Endothelial cell of umbilical vein (primary cell): ENCODE data around the gene ERCC2. TPM values are rescaled to one million over a fixed set of nuclear protein-coding genes. Genes with fewer than 3 reads are reported as not detected.

Experiments
- BruUV-seq: library from RNA; stranded (reverse); fragments of 400-500 nt; replicated peaks from 2 replicates; lab custom pipeline; 2021; lab: Mats Ljungman, UMichigan
- CTCF ChIA-PET: fragments of 300-600, 350-600 bp; sonication (Branson Sonifier 250); formaldehyde crosslinking; loops from one replicate; lab custom pipeline; 2021; ENCODE audit warnings: antibody characterized with exemption, inconsistent platforms; lab: Charles Lee
- POLR2A ChIA-PET: fragments of 300-600, 350-600 bp; sonication (Branson Sonifier 250); formaldehyde crosslinking; loops from one replicate; lab custom pipeline; 2021; ENCODE audit warnings: antibody characterized with exemption, inconsistent platforms; lab: Charles Lee
- DNase-seq: peaks from one replicate; pipeline ENCODE4 v3.0.0-alpha.2; 2011; ENCODE audit warnings: low read depth, low spot score
- FAIRE-seq: peaks from 2 replicates; lab custom pipeline; 2011; peaks lifted over from hg19 to GRCh38; lab: Jason Lieb, UNC
- H2AFZ ChIP-seq: 2 replicates; pipeline ENCODE4 v1.6.0; 2012; ENCODE audit warnings: low read depth, low read length, control low read depth, inconsistent platforms
- H3K27ac ChIP-seq: 2 replicates; pipeline ENCODE4 v1.5.1; 2011; ENCODE audit warnings: low read depth, mild to moderate bottlenecking, control low read depth, low read length, moderate library complexity; ENCODE audit not compliant: insufficient read depth
- H3K27me3 ChIP-seq, 2 experiments: 2 replicates each; pipeline versions ENCODE4 v1.6.0 to v1.6.1; 2011; ENCODE audit warnings: low read length in 2 of 2, mixed read lengths in 1 of 2; ENCODE audit not compliant: control insufficient read depth in 2 of 2, insufficient read depth in 2 of 2
- H3K36me3 ChIP-seq, 2 experiments: 2 replicates in 1 of 2; 3 replicates in 1 of 2; pipeline ENCODE4 v1.5.1; 2011; ENCODE audit warnings: low read length in 2 of 2, mild to moderate bottlenecking in 1 of 2, moderate library complexity in 1 of 2; ENCODE audit not compliant: control insufficient read depth in 2 of 2, insufficient read depth in 2 of 2; ENCODE audit errors: extremely low read depth in 1 of 2
- H3K4me1 ChIP-seq: 3 replicates; pipeline ENCODE4 v1.5.1; 2011; ENCODE audit warnings: mild to moderate bottlenecking, low read length; ENCODE audit not compliant: control insufficient read depth, insufficient read depth; ENCODE audit errors: extremely low read depth
- H3K4me2 ChIP-seq: 2 replicates; pipeline ENCODE4 v1.6.1; 2011; ENCODE audit warnings: low read length, control low read depth, mixed read lengths; ENCODE audit not compliant: insufficient read depth
- H3K4me3 ChIP-seq, 3 experiments: fragments of 200-600 bp in 1 of 3; sonication (generic), shearing (Covaris generic) in 1 of 3; replicated peaks in 1 of 3; 2 replicates each; pipeline ENCODE4 v1.5.1; 2011 to 2016; ENCODE audit warnings: control low read depth in 3 of 3, low read length in 3 of 3, mild to moderate bottlenecking in 2 of 3, inconsistent platforms in 1 of 3, low read depth in 1 of 3, moderate library complexity in 1 of 3; ENCODE audit not compliant: insufficient read depth in 1 of 3
- H3K79me2 ChIP-seq: 2 replicates; pipeline ENCODE4 v1.6.0; 2012; ENCODE audit warnings: low read length, inconsistent platforms; ENCODE audit not compliant: control insufficient read depth, insufficient read depth
- H3K9ac ChIP-seq: replicated peaks from 2 replicates; pipeline ENCODE3; 2011; ENCODE audit warnings: low read length, control low read depth; ENCODE audit not compliant: insufficient read depth; ENCODE audit errors: extremely low read depth
- H3K9me1 ChIP-seq: replicated peaks from 3 replicates; pipeline ENCODE4 v1.6.0; 2011; ENCODE audit warnings: mild to moderate bottlenecking, low read length; ENCODE audit not compliant: control insufficient read depth, insufficient read depth; ENCODE audit errors: extremely low read depth
- H3K9me3 ChIP-seq: replicated peaks from 2 replicates; pipeline ENCODE4 v1.5.1; 2012; ENCODE audit warnings: low read length, inconsistent platforms; ENCODE audit not compliant: control insufficient read depth, insufficient read depth
- H4K20me1 ChIP-seq: replicated peaks from 2 replicates; pipeline ENCODE3; 2011; ENCODE audit warnings: mild to moderate bottlenecking, low read length; ENCODE audit not compliant: control insufficient read depth, insufficient read depth; ENCODE audit errors: extremely low read depth
- EZH2 ChIP-seq: IDR thresholded peaks from 2 replicates; pipeline ENCODE4 v1.6.1; 2012; ENCODE audit warnings: borderline replicate concordance, low read depth, mild to moderate bottlenecking, moderate library complexity, low read length, inconsistent platforms; ENCODE audit not compliant: severe bottlenecking
- FOS ChIP-seq: IDR thresholded peaks from 2 replicates; pipeline ENCODE4 v1.6.1; 2011; ENCODE audit warnings: mild to moderate bottlenecking, low read length, moderate library complexity, borderline replicate concordance; ENCODE audit not compliant: insufficient read depth
- GATA2 ChIP-seq: IDR thresholded peaks from 2 replicates; pipeline ENCODE4 v1.7.0; 2011; ENCODE audit warnings: low read depth, mild to moderate bottlenecking, moderate library complexity, mixed read lengths, low read length; ENCODE audit not compliant: insufficient read length, insufficient read depth
- JUN ChIP-seq: IDR thresholded peaks from 2 replicates; pipeline ENCODE4 v1.6.1; 2011; ENCODE audit warnings: borderline replicate concordance, low read depth; ENCODE audit not compliant: insufficient read length, insufficient read depth
- MYC ChIP-seq: IDR thresholded peaks from one replicate; pipeline ENCODE4 v1.6.1; 2011; ENCODE audit warnings: mild to moderate bottlenecking, low read depth, low read length
- POLR2A ChIP-seq: IDR thresholded peaks from 2 replicates; pipeline ENCODE4 v1.6.1; 2012; ENCODE audit warnings: low read depth, mild to moderate bottlenecking, control low read depth, low read length
- POLR2AphosphoS5 ChIP-seq: IDR thresholded peaks from 2 replicates; pipeline ENCODE4 v1.6.1; 2012; ENCODE audit warnings: low read depth, mild to moderate bottlenecking, control low read depth, low read length, moderate library complexity; ENCODE audit not compliant: insufficient read depth
- dilution Hi-C: fragments of 300-500 bp; cut with MboI; formaldehyde crosslinking; loops from one replicate; pipeline ENCODE4 v1.15.0; 2019; ENCODE audit warnings: low sequenced_read_pairs; ENCODE audit not compliant: extremely low pct_ligation_motif_present
- intact Hi-C: fragments of 100-400 bp; cut with micrococcal nuclease; formaldehyde crosslinking; loops from one replicate; pipeline ENCODE4 v1.10.0; 2022
- polyA plus RNA-seq, 4 experiments: library from polyadenylated mRNA; depleted of rRNA in 3 of 4; stranded (reverse) in 3 of 4; unstranded in 1 of 4; fragments of >200 nt; gene quantifications; 2 replicates each; pipeline versions ENCODE4 v1.2.1 to v1.2.3, GENCODE V29; 2011 to 2012; ENCODE audit warnings: missing spikeins in 1 of 4
- total RNA-seq: library from RNA; stranded (reverse); gene quantifications from 2 replicates; pipeline ENCODE4 v1.2.3, GENCODE V29; 2021
- TF ChIP-seq, protein P1 (sequence below), 2 donors: IDR thresholded peaks; 1 replicate in 1 of 2; 2 replicates in 1 of 2; pipeline ENCODE4 v1.5.1; 2011; ENCODE audit warnings: low read length in 2 of 2, mild to moderate bottlenecking in 2 of 2, moderate library complexity in 2 of 2, control low read depth in 1 of 2, inconsistent platforms in 1 of 2, low read depth in 1 of 2; ENCODE audit not compliant: insufficient read depth in 1 of 2; ENCODE audit errors: extremely low read depth in 1 of 2
- TF ChIP-seq, protein P2 (sequence below): IDR thresholded peaks from 2 replicates; pipeline ENCODE4 v1.6.1; 2011; ENCODE audit not compliant: insufficient read depth, insufficient read length

ERCC2 gene
- total and polyA plus RNA-seq, 2 donors (not counting 3 experiments of a cell fraction or from before 2014, with no cell fraction given) = 59.9 to 61.8 TPM

DNA sequence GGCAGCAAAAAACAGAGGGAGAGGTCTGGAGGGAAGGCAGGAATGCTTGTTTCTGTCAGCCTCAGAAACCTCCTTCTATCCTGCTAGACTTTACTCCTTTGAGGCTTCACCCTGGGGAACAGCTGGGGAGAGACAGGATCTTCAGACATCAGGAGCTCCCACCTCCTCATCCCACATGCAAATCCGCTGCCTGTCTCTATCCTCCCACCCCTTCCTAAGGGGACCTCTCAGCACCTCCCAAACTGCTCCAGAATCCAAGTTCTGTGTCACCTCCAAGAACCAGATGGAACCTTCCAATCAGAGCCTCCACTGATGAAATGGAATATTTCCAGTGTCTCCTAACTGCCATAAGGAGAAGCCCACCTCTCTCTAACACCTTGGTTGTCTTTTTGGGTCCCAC, 9.7 kb upstream of the ERCC2 start:
- TF ChIP-seq MYC (no peak), JUN (no peak), POLR2AphosphoS5 (no peak), EZH2 (no peak), GATA2 (no peak), FOS (no peak), POLR2A (no peak)
- TF ChIP-seq, protein P1, sequence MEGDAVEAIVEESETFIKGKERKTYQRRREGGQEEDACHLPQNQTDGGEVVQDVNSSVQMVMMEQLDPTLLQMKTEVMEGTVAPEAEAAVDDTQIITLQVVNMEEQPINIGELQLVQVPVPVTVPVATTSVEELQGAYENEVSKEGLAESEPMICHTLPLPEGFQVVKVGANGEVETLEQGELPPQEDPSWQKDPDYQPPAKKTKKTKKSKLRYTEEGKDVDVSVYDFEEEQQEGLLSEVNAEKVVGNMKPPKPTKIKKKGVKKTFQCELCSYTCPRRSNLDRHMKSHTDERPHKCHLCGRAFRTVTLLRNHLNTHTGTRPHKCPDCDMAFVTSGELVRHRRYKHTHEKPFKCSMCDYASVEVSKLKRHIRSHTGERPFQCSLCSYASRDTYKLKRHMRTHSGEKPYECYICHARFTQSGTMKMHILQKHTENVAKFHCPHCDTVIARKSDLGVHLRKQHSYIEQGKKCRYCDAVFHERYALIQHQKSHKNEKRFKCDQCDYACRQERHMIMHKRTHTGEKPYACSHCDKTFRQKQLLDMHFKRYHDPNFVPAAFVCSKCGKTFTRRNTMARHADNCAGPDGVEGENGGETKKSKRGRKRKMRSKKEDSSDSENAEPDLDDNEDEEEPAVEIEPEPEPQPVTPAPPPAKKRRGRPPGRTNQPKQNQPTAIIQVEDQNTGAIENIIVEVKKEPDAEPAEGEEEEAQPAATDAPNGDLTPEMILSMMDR (IDR thresholded peaks at IDR 0.05; ENCODE audit: extremely low read depth in 1 of 2, insufficient read depth in 1 of 2, low read depth in 1 of 2, low read length in 2 of 2) = no peak
- TF ChIP-seq, protein P2, sequence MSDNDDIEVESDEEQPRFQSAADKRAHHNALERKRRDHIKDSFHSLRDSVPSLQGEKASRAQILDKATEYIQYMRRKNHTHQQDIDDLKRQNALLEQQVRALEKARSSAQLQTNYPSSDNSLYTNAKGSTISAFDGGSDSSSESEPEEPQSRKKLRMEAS = no peak
- H4K20me1 ChIP-seq = no peaks in the 10 kb centered on the region
- DNase-seq (no peak), FAIRE-seq (no peak)
- H3K9ac ChIP-seq = no peak overlapping the region
- POLR2A ChIA-PET = interaction anchor here (0.7 kb wide), 1 partner anchor 265 kb away, joined by 4 read pairs; no protein-coding TSS in a partner anchor
- no peaks in the 10 kb centered on the region for H3K27me3 ChIP-seq
- intact Hi-C loops (no loop called here), dilution Hi-C loops (no loop called here)
- BruUV-seq = no TSS peak
- no peaks in the 10 kb centered on the region for H3K79me2 ChIP-seq
- no peaks in the 10 kb centered on the region for H3K36me3 ChIP-seq
- no peaks in the 10 kb centered on the region for H3K9me3 ChIP-seq
- no peak overlapping the region for H3K27ac ChIP-seq
- no peak overlapping the region for H2AFZ ChIP-seq
- H3K4me3 ChIP-seq = no peak overlapping the region
- no peak overlapping the region for H3K4me2 ChIP-seq
- CTCF ChIA-PET = interaction anchor here (0.6 kb wide), 1 partner anchor 59 kb away, joined by 3 read pairs; no protein-coding TSS in a partner anchor
- no peaks in the 10 kb centered on the region for H3K9me1 ChIP-seq
- peaks cover 12% of the 10 kb centered on the region for H3K4me1 ChIP-seq
